Measurements from ENCODE around the gene PFN3. TPM values are rescaled to one million over a fixed set of nuclear protein-coding genes. Genes with fewer than 3 reads are reported as not detected.

Gene PFN3
- total RNA-seq, 1 experiment from 2014 or later, result not detected

GRCh38 chr5:177378884-177379883 lies 21.3 kb downstream of the PFN3 start:
- intact Hi-C loops (cut with micrococcal nuclease; ENCODE audit: unreplicated experiment), result loop anchor here (1.0 kb wide), 2 partner anchors 9 to 11 kb away; no protein-coding TSS in a partner anchor
- ChIA-PET POLR2A (interaction anchor here (0.5 to 2.1 kb wide), 11 partner anchors 9 to 293 kb away, joined by 3 to 23 read pairs (median 4); partner anchors contain the start of genes FGFR4, GRK6, LMAN2 and PDLIM7), CTCF (interaction anchor here (0.6 to 3.1 kb wide), 17 partner anchors 9 to 293 kb away, joined by 3 to 57 read pairs (median 8); partner anchors contain the start of genes GRK6, LMAN2 and PRR7)
- Histone ChIP-seq H3K4me3 (ENCODE audit: low read depth, low read length) (peak overlapping the region; percentile 10; the same call in 1 of the 2 replicates), H3K36me3 (ENCODE audit: control insufficient read depth, insufficient read depth, low read length) (no peaks in the 10 kb centered on the region), H3K9me3 (no peaks in the 10 kb centered on the region), H3K4me1 (peaks cover 30% of the 10 kb centered on the region), H3K27me3 (replicated peaks; ENCODE audit: control insufficient read depth, insufficient read depth, low read length) (no peaks in the 10 kb centered on the region)
- peak overlapping the region; percentile 94 for H3K27ac Mint-ChIP-seq (ENCODE audit: unreplicated experiment)
- peaks cover 30% of the 10 kb centered on the region for H3K4me1 Mint-ChIP-seq (ENCODE audit: low read depth, unreplicated experiment)
- peak overlapping the region; percentile 34 for H3K4me3 Mint-ChIP-seq (ENCODE audit: unreplicated experiment)
- H3K27me3 Mint-ChIP-seq (ENCODE audit: insufficient read depth, unreplicated experiment), result no peaks in the 10 kb centered on the region
- H3K36me3 Mint-ChIP-seq (ENCODE audit: insufficient read depth, unreplicated experiment), result no peaks in the 10 kb centered on the region
- no peak for TF ChIP-seq CTCF (IDR thresholded peaks at IDR 0.05; ENCODE audit: insufficient read depth in 1 of 2, low read depth in 1 of 2, low read length in 1 of 2, severe bottlenecking in 1 of 2, unreplicated experiment in 1 of 2)
- TSS peak; percentile 97 for BruUV-seq (replicated peaks)
- H3K9me3 Mint-ChIP-seq (ENCODE audit: unreplicated experiment), result no peaks in the 10 kb centered on the region
- DNase-seq, result peak; percentile 74 to 89

- peaks cover 33% of the 10 kb centered on the region for H3K4me1 ChIP-seq
- H3K4me1 Mint-ChIP-seq (ENCODE audit: low read depth, unreplicated experiment), result peaks cover 30% of the 10 kb centered on the region
Observed at GRCh38 chr5:177377851-177378776, 22.3 kb downstream of the PFN3 start.

More at GRCh38 chr5:177377851-177378776, 22.3 kb downstream of the PFN3 start:
- Histone ChIP-seq H3K4me3 (ENCODE audit: low read depth, low read length) (no peak overlapping the region), H3K27me3 (replicated peaks; ENCODE audit: control insufficient read depth, insufficient read depth, low read length) (no peaks in the 10 kb centered on the region), H3K36me3 (ENCODE audit: control insufficient read depth, insufficient read depth, low read length) (no peaks in the 10 kb centered on the region), H3K9me3 (no peaks in the 10 kb centered on the region)
- Mint-ChIP-seq H3K27ac (ENCODE audit: unreplicated experiment) (peak overlapping the region; percentile 94), H3K9me3 (ENCODE audit: unreplicated experiment) (no peaks in the 10 kb centered on the region), H3K27me3 (ENCODE audit: insufficient read depth, unreplicated experiment) (no peaks in the 10 kb centered on the region), H3K36me3 (ENCODE audit: insufficient read depth, unreplicated experiment) (peaks cover 5% of the 10 kb centered on the region), H3K4me3 (ENCODE audit: unreplicated experiment) (no peak overlapping the region)
- CTCF ChIA-PET, result interaction anchor here (0.6 to 3.1 kb wide), 14 partner anchors 7 to 91 kb away, joined by 3 to 57 read pairs (median 10); partner anchors contain the start of genes GRK6, LMAN2 and PRR7
- POLR2A ChIA-PET, result interaction anchor here (0.9 to 2.1 kb wide), 8 partner anchors 8 to 119 kb away, joined by 3 to 23 read pairs (median 8); partner anchors contain the start of genes GRK6, LMAN2 and PDLIM7
- intact Hi-C loops (cut with micrococcal nuclease; ENCODE audit: unreplicated experiment), result no loop called here
- TSS peak; percentile 90 for BruUV-seq (replicated peaks)
- DNase-seq, result no peak
- no peak for TF ChIP-seq CTCF (IDR thresholded peaks at IDR 0.05; ENCODE audit: insufficient read depth in 1 of 2, low read depth in 1 of 2, low read length in 1 of 2, severe bottlenecking in 1 of 2, unreplicated experiment in 1 of 2)
